ENCODE results near the gene OR10D3. TPM values are rescaled to one million over a fixed set of nuclear protein-coding genes. Genes with fewer than 3 reads are reported as not detected.

The OR10D3 gene
- total RNA-seq, 1 donor from 2014 or later, result not detected

DNA sequence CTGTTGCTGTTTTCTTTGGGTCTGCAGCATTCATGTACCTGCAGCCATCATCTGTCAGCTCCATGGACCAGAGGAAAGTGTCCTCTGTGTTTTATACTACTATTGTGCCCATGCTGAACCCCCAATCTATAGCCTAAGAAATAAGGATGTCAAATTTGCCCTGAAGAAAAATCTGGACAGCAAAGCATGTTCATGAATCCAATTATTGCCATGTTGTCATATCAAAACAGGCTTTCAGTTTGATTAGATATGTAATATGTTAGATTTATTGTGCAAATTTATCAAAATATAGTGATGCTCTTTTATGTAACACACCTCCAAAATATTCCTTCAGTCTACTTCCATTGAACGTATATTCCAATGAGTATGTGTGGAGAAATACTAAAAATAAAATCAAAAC is 42.3 kb downstream of the OR10D3 start:
- no peak overlapping the region for H3K4me3 ChIP-seq
- DNase-seq (ENCODE audit: extremely low spot score in 2 of 2), result no peak
- no peak overlapping the region for H3K27ac ChIP-seq
- H3K4me1 ChIP-seq, result no peaks in the 10 kb centered on the region
- TF ChIP-seq CTCF (IDR thresholded peaks at IDR 0.05) (no peak), POLR2AphosphoS5 (IDR thresholded peaks at IDR 0.05; ENCODE audit: insufficient read depth in 1 of 2, low read depth in 1 of 2) (no peak), POLR2A (IDR thresholded peaks at IDR 0.05) (no peak)
- no peaks in the 10 kb centered on the region for H3K36me3 ChIP-seq
- intact Hi-C loops (cut with DNase I), result no loop called here
- no peaks in the 10 kb centered on the region for H3K9me3 ChIP-seq
- H3K27me3 ChIP-seq, result no peaks in the 10 kb centered on the region

DNA sequence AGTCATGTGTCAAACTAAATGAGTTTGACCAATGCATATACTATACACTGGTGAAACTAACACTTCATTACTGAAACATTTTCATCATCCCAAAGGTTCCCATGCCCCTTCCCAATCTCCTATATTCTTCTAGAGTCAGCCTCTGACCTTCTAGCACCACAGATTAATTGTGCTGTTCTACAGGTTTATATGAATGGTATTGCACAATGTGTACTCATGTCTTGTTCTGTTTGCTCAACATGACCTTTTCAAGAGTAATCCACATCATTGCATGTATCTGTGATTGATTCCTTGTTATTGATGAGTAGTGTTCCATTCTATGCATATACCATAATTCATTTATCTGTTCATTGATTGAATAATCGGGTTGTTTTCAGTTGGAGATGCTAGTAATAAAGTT is 50.2 kb downstream of the OR10D3 start:
- no peak for DNase-seq (ENCODE audit: extremely low spot score in 2 of 2)
- H3K4me1 ChIP-seq, result no peaks in the 10 kb centered on the region
- no peaks in the 10 kb centered on the region for H3K36me3 ChIP-seq
- H3K27ac ChIP-seq, result no peak overlapping the region
- no peaks in the 10 kb centered on the region for H3K27me3 ChIP-seq
- intact Hi-C loops (cut with DNase I), result no loop called here
- no peak overlapping the region for H3K4me3 ChIP-seq
- no peaks in the 10 kb centered on the region for H3K9me3 ChIP-seq
- TF ChIP-seq POLR2A (IDR thresholded peaks at IDR 0.05) (no peak), POLR2AphosphoS5 (IDR thresholded peaks at IDR 0.05; ENCODE audit: insufficient read depth in 1 of 2, low read depth in 1 of 2) (no peak), CTCF (IDR thresholded peaks at IDR 0.05) (no peak)

Other genes with a start within 250 kb of the OR10D3 start
- not detected for gene OR4D5, start 243.7 kb upstream of the OR10D3 start, total RNA-seq
- not detected for gene OR6T1, start 239.5 kb upstream of the OR10D3 start, total RNA-seq
- gene OR10S1, start 205.6 kb upstream of the OR10D3 start, total RNA-seq, result not detected
- gene OR10G6, start 188.2 kb upstream of the OR10D3 start, total RNA-seq, result not detected
- gene OR10G4, start 170.3 kb upstream of the OR10D3 start, total RNA-seq, result not detected
- gene OR10G9, start 160.3 kb upstream of the OR10D3 start, total RNA-seq, result not detected
- not detected for gene OR10G8, start 156.5 kb upstream of the OR10D3 start, total RNA-seq
- gene OR10G7, start 142.0 kb upstream of the OR10D3 start, total RNA-seq, result not detected
- gene VWA5A, start 67.9 kb upstream of the OR10D3 start, total RNA-seq, result 17.9 TPM
- gene OR8G1, start 57.8 kb downstream of the OR10D3 start, total RNA-seq, result not detected
- gene OR8G5, start 73.0 kb downstream of the OR10D3 start, total RNA-seq, result not detected
- not detected for gene OR8D1, start 130.6 kb downstream of the OR10D3 start, total RNA-seq
- gene OR8D2, start 136.9 kb downstream of the OR10D3 start, total RNA-seq, result not detected
- not detected for gene OR8B2, start 201.2 kb downstream of the OR10D3 start, total RNA-seq
- gene OR8B3, start 215.7 kb downstream of the OR10D3 start, total RNA-seq, result not detected
- gene OR8B4, start 241.5 kb downstream of the OR10D3 start, total RNA-seq, result not detected

Measured in vagina (tissue), 2 donors.